Coronary artery (tissue), 2 donors: Measurements from ENCODE around the gene TWF2.
A peak's percentile ranks its signal among the peaks of the same experiment; 100 is the strongest.

Experiments
- DNase-seq: peaks from one replicate; pipeline ENCODE4 v3.0.0-alpha.2; 2017; ENCODE audit warnings: low spot score
- H3K27ac ChIP-seq, 2 donors: fragments of 200-600 bp; sonication (generic); one replicate each; pipeline ENCODE4 v1.5.1; 2016 to 2019
- H3K4me3 ChIP-seq: fragments of 200-600 bp; sonication (generic); 2 replicates; pipeline ENCODE4 v1.5.1; 2016; ENCODE audit warnings: mild to moderate bottlenecking, moderate library complexity
- CTCF ChIP-seq: fragments of 200-600 bp; sonication (generic); IDR thresholded peaks from one replicate; pipeline ENCODE4 v1.5.1; 2019; ENCODE audit warnings: antibody characterized with exemption

Gene TWF2

GRCh38 chr3:52243791-52244628 lies 5.1 kb upstream of the TWF2 start:
- no peak for TF ChIP-seq CTCF
- no peak for DNase-seq
- Histone ChIP-seq H3K27ac (peak overlapping the region in 1 of 2 donors; percentile 96), H3K4me3 (peak overlapping the region; percentile 86)

GRCh38 chr3:52242039-52242438 lies 3.1 kb upstream of the TWF2 start:
- TF ChIP-seq CTCF, result no peak

GRCh38 chr3:52240886-52241370 lies 2.0 kb upstream of the TWF2 start:
- Histone ChIP-seq H3K27ac (peak overlapping the region in 1 of 2 donors; percentile 97), H3K4me3 (no peak overlapping the region)
- TF ChIP-seq CTCF, result no peak
- no peak for DNase-seq

More at GRCh38 chr3:52242039-52242438, 3.1 kb upstream of the TWF2 start:
- Histone ChIP-seq H3K4me3 (no peak overlapping the region), H3K27ac (no peak overlapping the region)
- no peak for DNase-seq

GRCh38 chr3:52240059-52240885 lies 1.3 kb upstream of the TWF2 start:
- Histone ChIP-seq H3K4me3 (peak overlapping the region; percentile 92), H3K27ac (peak overlapping the region in 1 of 2 donors; percentile 97)
- DNase-seq, result peak; percentile 87

GRCh38 chr3:52238193-52238760 lies 681 bp downstream of the TWF2 start:
- Histone ChIP-seq H3K27ac (peak overlapping the region; percentile 88 to 97), H3K4me3 (peak overlapping the region; percentile 92)
- no peak for DNase-seq
- TF ChIP-seq CTCF, result no peak

More at GRCh38 chr3:52240059-52240885, 1.3 kb upstream of the TWF2 start:
- no peak for TF ChIP-seq CTCF

- DNase-seq, result peak; percentile 89
- TF ChIP-seq CTCF, result no peak
- peak overlapping the region; percentile 88 to 97 for H3K27ac ChIP-seq
- peak overlapping the region; percentile 92 for H3K4me3 ChIP-seq
These were observed 1.2 kb downstream of the TWF2 start for GRCh38 chr3:52237657-52238172.
